Lower lobe of right lung (tissue), 2 donors: ENCODE results near the gene THEMIS. TPM values are rescaled to one million over a fixed set of nuclear protein-coding genes. Genes with fewer than 3 reads are reported as not detected.
"Not testable (repeated sequence)": the region's sequence is repeated elsewhere in the genome, so short reads cannot be mapped to it uniquely, and the experiment has no call there.

Experiments used
- ATAC-seq, 2 donors: fragments of 200-7000 bp; cut with Tn5 transposase; one replicate each; pipeline ENCODE4 v1.9.1; 2020 to 2022; ENCODE audit warnings: mild to moderate bottlenecking in 2 of 2, moderate library complexity in 2 of 2
- DNase-seq: peaks from one replicate; pipeline ENCODE4 v3.0.0-alpha.2; 2020
- H3K27ac ChIP-seq: fragments of 200-600 bp; one replicate; pipeline ENCODE4 v1.8.0; 2022
- H3K27me3 ChIP-seq: fragments of 200-600 bp; one replicate; pipeline ENCODE4 v1.8.0; 2022; ENCODE audit warnings: low read depth
- H3K36me3 ChIP-seq: fragments of 200-600 bp; one replicate; pipeline ENCODE4 v1.8.0; 2022; ENCODE audit warnings: mild to moderate bottlenecking
- H3K4me1 ChIP-seq: fragments of 200-600 bp; one replicate; pipeline ENCODE4 v1.8.0; 2022
- H3K4me3 ChIP-seq: fragments of 200-600 bp; one replicate; pipeline ENCODE4 v1.8.0; 2022; ENCODE audit warnings: mild to moderate bottlenecking
- H3K9me3 ChIP-seq: fragments of 200-600 bp; one replicate; pipeline ENCODE4 v1.8.0; 2022
- CTCF ChIP-seq: fragments of 200-600 bp; IDR thresholded peaks from one replicate; pipeline ENCODE4 v1.8.0; 2022; ENCODE audit warnings: antibody characterized with exemption, mild to moderate bottlenecking
- intact Hi-C: fragments of 100-400 bp; cut with DNase I; formaldehyde crosslinking; loops from one replicate; pipeline ENCODE4 v1.11.0; 2022
- total RNA-seq: library from RNA; stranded (reverse); fragmentation: NEBNext Ultra II Directional; extraction: Animal tissue kit (Norgen Biotek cat#: 25700); gene quantifications from one replicate; pipeline ENCODE4 v1.2.1, GENCODE V29; 2021
- donor health status: DM: no; HTN: yes; CAD: no; lungs with severe emphysema.

THEMIS gene
- total RNA-seq, 1 donor from 2014 or later: 1.8 TPM

GRCh38 chr6:127933852-127934840 is 33.3 kb upstream of the THEMIS start:
- no peak overlapping the region for H3K4me3 ChIP-seq
- no peaks in the 10 kb centered on the region for H3K36me3 ChIP-seq
- H3K27ac ChIP-seq: no peak overlapping the region
- H3K27me3 ChIP-seq: no peaks in the 10 kb centered on the region
- no peaks in the 10 kb centered on the region for H3K4me1 ChIP-seq
- H3K9me3 ChIP-seq: peaks cover 5% of the 10 kb centered on the region
- no peak for TF ChIP-seq CTCF
- no peak for DNase-seq
- intact Hi-C loops: no loop called here
- peak in 1 of 2 donors; percentile 38 for ATAC-seq

- TF ChIP-seq CTCF: no peak
- intact Hi-C loops: no loop called here
These were observed 32.3 kb upstream of the THEMIS start for GRCh38 chr6:127933137-127933536.

GRCh38 chr6:127932708-127933107 is 31.9 kb upstream of the THEMIS start:
- no peak for TF ChIP-seq CTCF
- Histone ChIP-seq H3K27ac (no peak overlapping the region), H3K4me3 (no peak overlapping the region), H3K4me1 (no peaks in the 10 kb centered on the region), H3K9me3 (peaks cover 5% of the 10 kb centered on the region), H3K36me3 (no peaks in the 10 kb centered on the region), H3K27me3 (no peaks in the 10 kb centered on the region)
- intact Hi-C loops: no loop called here
- ATAC-seq (no peak), DNase-seq (no peak)

More at GRCh38 chr6:127933137-127933536, 32.3 kb upstream of the THEMIS start:
- DNase-seq: no peak
- no peaks in the 10 kb centered on the region for H3K4me1 ChIP-seq
- peaks cover 5% of the 10 kb centered on the region for H3K9me3 ChIP-seq
- ATAC-seq: no peak
- no peak overlapping the region for H3K4me3 ChIP-seq
- H3K27ac ChIP-seq: no peak overlapping the region
- H3K27me3 ChIP-seq: no peaks in the 10 kb centered on the region
- H3K36me3 ChIP-seq: no peaks in the 10 kb centered on the region

- intact Hi-C loops, H3K27me3 ChIP-seq, H3K36me3 ChIP-seq, H3K4me3 ChIP-seq, H3K9me3 ChIP-seq, DNase-seq, H3K27ac ChIP-seq, ATAC-seq, H3K4me1 ChIP-seq: not testable (repeated sequence)
These were observed 25.6 kb upstream of the THEMIS start for GRCh38 chr6:127926441-127926840.

- no peak overlapping the region for H3K27ac ChIP-seq
- H3K9me3 ChIP-seq: peaks cover 8% of the 10 kb centered on the region
- ATAC-seq (no peak), DNase-seq (no peak)
- no peak for TF ChIP-seq CTCF
- no peaks in the 10 kb centered on the region for H3K4me1 ChIP-seq
- no peaks in the 10 kb centered on the region for H3K36me3 ChIP-seq
- no peak overlapping the region for H3K4me3 ChIP-seq
- intact Hi-C loops: no loop called here
- no peaks in the 10 kb centered on the region for H3K27me3 ChIP-seq
These were observed 23.6 kb upstream of the THEMIS start for GRCh38 chr6:127924440-127924839.

- no peak for DNase-seq
- intact Hi-C loops: no loop called here
- no peaks in the 10 kb centered on the region for H3K4me1 ChIP-seq
- no peak overlapping the region for H3K4me3 ChIP-seq
- H3K9me3 ChIP-seq: peaks cover 8% of the 10 kb centered on the region
- no peak overlapping the region for H3K27ac ChIP-seq
- no peaks in the 10 kb centered on the region for H3K27me3 ChIP-seq
- H3K36me3 ChIP-seq: no peaks in the 10 kb centered on the region
- TF ChIP-seq CTCF: no peak
- ATAC-seq: no peak
These were observed 23.2 kb upstream of the THEMIS start for GRCh38 chr6:127924031-127924430.
